Effector CD8-positive, alpha-beta T cell (primary cell): ENCODE measurements around the gene CDK2AP2.
"Not testable (repeated sequence)": the region's sequence is repeated elsewhere in the genome, so short reads cannot be mapped to it uniquely, and the experiment has no call there.

Experiments used
- DNase-seq: peaks from one replicate; lab custom pipeline; 2025; lab: John Stamatoyannopoulos, UW
- total RNA-seq, 4 experiments: gene quantifications; one replicate each; lab custom pipeline; 2026; lab: John Stamatoyannopoulos, UW

The CDK2AP2 gene, protein sequence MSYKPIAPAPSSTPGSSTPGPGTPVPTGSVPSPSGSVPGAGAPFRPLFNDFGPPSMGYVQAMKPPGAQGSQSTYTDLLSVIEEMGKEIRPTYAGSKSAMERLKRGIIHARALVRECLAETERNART
- 39.5 to 65.8 (median 55.6) reads per million in 4 experiments for total RNA-seq

GRCh38 chr11:67507864-67508485 is at the start of gene CDK2AP2:
Gene CDK2AP2 (minus strand): TSS chr11:67508162. CDS start chr11:67508082, 80 bp downstream.
- peak; percentile 94 for DNase-seq

DNA sequence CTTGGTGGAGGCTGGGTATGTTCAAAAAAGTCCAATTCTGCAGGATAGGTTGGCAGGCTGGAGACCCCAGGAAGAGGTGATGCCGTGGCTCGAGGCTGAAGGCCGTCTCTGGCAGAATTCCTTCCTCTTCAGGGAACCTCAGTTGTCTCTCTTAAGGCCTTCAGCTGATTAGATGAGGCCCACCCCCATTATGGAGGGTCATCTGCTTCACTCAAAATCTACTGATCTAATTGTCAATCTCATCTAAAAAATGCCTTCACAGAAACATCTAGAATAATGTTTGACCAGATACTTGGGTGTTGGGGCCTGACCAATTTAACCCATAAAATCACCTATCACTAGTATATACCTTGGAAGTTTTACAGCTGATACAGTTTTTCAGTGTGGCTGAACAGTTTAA is 48.3 kb upstream of the CDK2AP2 start:
- DNase-seq = no peak

DNA sequence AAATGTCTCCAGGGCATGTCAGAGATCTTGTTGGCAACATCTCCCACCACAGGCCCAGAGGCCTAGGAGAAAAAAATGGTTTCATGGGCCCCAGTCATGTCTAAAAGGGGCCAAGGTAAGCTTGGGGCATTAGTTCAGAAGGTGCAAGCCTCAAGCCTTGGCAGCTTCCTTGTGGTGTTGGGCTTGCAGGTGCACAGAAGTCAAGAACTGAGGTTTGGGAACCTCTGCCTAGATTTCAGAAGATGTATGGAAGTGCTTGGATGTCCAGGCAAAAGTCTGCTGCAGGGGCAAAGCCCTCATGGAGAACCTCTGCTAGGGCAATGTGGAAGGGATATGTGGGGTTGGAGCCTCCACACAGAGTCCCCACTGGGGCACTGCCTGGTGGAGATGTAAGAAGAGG is 43.7 kb upstream of the CDK2AP2 start:
- not testable (repeated sequence) for DNase-seq

DNA sequence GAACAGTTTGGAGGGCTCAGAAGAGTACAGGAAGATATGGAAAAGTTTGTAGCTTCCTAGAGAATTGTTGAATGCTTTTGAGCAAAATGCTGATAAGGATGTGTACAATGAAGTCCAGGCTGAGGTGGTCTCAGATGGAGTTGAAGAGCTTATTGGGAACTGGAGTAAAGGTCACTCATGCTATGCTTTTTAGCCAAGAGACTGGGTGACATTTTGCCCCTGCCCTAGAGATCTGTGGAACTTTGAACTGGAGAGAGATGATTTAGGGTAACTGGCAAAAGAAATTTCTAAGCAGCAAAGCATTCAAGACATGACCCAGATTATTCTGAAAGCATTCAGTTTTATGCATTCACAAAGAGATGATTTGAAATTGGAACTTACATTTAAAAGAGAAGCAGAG is 43.2 kb upstream of the CDK2AP2 start:
- DNase-seq = no peak

- no peak for DNase-seq
Observed at GRCh38 chr11:67548555-67549110, 40.7 kb upstream of the CDK2AP2 start.

DNA sequence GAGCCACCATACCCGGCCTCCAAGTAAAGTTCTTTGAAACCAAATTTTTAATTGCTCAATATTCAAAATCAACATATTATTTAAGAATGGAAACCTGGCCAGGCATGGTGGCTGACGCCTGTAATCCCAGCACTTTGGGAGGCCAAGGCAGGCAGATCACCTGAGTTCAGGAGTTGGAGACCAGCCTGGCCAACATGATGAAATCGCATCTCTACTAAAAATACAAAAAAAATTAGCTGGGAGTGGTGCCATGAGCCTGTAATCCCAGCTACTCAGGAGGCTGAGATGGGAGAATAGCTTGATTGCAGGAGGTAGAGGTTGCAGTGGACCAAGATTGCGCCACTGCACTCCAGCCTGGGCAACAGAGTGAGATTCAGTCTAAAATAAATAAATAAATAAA is 40.1 kb upstream of the CDK2AP2 start:
- not testable (repeated sequence) for DNase-seq

- no peak for DNase-seq
Observed at GRCh38 chr11:67545280-67545679, 37.3 kb upstream of the CDK2AP2 start.

DNA sequence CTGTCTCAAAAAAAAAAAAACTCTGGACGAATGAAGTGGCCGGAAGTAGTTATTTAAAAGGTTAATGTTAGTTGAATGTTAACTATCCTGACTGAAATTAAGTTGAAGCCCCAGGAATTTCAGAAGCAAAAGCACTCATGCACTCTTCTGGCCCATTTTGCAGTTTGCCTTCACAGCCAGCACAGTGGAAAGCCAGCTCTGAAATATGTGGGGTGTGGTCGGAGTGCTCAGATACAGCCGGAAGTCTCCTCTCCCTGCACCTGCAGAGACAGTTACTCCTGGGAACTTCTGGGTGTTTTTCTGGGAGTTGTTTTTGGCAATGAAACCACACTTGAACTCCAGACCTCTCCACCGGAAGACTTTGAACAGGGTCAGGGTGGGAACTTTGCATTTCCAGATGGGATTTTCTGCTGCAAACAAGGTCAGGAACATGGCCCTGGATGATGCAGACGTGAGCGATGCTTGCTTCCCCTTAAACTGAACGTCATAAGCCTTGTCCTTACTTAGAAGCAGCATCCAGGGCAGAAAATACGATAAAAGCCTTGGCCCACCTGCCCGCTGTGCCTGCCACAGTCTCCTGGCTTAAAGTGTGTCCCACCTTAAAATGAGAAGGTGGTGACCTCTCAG is 36.8 kb upstream of the CDK2AP2 start:
- DNase-seq = no peak

- DNase-seq = no peak
Observed at GRCh38 chr11:67543585-67543984, 35.6 kb upstream of the CDK2AP2 start.

DNA sequence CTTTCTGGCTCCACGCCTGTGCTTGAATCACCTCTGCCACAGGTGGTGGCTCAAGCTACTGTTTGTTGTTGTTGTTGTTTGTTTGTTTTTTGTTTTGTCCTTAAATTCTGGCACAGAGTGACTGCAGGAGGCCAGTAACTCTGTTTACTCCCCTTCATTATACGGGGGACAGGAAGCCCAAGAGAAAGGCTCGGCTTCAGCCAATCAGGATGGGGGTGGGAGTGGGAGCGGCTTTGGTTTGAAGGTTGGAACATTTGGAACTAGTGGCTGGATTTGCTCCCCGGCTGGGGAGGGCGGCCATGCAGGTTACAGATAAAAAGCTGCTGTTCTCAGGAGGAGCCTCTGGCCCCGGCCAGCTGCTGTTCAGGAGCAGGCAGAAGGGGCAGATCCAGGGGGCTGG is 35.0 kb upstream of the CDK2AP2 start:
- DNase-seq = no peak

DNA sequence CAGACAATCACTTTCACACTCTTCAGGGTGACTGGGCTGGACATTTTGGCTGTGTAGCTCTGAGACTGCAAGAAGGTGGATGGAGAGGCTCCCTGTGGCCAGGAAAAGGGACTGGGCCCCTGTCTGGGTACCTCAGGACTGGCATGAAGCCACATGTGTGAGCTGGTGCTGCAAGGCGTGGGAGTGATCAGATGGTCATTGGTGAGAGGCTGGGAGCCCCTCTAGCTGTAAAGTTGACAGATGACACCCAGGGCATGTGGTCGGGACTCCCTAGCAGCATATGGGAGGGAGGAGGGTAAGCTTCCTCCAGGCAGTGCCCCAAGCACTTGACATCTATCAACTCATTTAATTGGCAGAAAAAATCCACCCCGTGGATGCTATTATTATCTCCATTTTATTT is 34.2 kb upstream of the CDK2AP2 start:
- DNase-seq = no peak

- no peak for DNase-seq
Observed at GRCh38 chr11:67541198-67541597, 33.2 kb upstream of the CDK2AP2 start.

DNA sequence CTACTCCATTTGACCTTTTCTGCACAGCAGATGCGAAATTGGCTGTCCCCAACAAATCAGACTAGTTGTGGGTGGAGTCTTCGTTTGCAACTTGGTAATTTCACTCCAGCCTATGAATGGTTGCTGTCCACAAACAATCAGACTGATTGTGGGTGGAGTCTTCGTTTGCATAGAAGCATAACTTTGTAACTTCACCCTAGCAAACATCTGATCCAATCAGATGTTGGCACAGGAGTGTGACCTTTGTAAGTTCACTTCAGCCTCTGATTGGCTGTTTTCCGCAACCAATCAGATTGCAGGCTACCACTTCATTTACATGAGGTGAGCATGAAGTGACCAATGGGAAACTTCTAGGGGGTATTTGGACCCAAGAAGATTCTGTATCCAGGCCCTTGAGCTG is 31.6 kb upstream of the CDK2AP2 start:
- DNase-seq = no peak

DNA sequence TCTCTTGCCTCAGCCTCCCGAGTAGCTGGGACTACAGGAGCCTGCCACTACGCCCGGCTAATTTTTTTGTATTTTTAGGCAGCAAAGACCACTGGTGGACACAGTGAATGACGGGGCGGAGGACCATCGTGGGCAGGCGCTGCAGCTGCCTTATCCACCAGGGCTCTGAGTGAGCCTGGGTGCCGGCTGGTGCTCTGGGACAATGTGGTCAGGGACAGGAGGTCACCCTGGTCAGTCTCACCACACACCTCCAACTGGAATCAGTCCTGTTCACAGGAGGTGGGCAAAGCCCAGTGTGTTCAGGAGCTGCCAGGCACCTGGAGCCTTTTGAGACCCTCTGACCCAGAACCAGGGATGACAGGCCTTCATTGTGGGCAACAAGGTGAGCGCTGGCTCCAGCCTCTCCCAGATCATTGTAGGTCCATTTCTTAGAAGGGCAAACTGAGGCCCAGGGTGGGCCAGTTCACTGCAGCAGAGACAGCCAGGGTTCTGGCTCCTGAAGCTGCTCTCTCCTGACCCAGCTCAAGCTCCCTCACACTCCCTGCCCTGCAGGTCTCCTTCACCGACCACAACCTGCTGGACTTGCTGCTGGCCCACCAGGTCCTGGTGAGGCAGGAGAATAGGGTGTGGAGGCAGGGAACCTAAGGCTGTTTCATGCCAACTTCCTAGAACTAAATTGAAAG is 31.0 kb upstream of the CDK2AP2 start:
- DNase-seq = no peak

GRCh38 chr11:67538306-67538705 is 30.3 kb upstream of the CDK2AP2 start:
- DNase-seq = no peak

GRCh38 chr11:67535561-67535960 is 27.6 kb upstream of the CDK2AP2 start:
- DNase-seq = no peak

- DNase-seq = no peak
Observed at GRCh38 chr11:67534070-67534679, 26.2 kb upstream of the CDK2AP2 start.

DNA sequence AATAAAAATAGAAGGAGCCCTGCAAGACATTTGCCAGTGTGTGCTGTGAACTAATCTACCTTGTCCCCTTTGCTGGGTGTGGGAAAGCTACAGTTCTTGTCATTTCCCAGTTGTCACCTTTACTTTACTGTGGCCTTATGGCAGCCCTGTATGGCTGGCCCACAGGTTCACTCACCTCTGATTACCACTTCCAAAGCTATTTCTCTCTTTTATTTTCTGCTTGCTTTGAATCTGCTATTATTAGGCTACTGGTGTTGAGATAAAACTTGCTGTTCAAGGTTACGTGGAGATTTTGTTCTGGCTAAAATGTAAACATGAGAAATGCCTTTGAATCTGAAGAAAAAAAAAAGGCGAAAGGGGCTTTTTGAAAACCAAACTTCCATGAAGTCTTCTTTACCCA is 24.9 kb upstream of the CDK2AP2 start:
- no peak for DNase-seq

DNA sequence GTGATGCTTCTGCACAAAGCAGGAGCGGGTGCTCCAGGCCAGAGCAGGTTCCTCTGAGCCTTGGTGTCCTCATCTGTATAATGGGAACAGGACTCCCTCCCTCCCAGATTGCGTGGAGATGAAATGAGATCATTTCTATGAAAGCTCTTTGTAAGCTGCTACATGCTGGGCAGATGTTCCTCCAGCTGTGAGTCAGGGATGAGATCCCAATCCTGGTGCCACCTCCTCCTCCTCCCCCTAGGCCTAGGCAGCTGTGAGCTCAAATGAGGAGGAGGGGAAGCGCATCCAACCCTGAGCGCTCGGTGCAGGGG is 22.3 kb upstream of the CDK2AP2 start:
- no peak for DNase-seq

- DNase-seq = no peak
Observed at GRCh38 chr11:67528376-67528775, 20.4 kb upstream of the CDK2AP2 start.

DNA sequence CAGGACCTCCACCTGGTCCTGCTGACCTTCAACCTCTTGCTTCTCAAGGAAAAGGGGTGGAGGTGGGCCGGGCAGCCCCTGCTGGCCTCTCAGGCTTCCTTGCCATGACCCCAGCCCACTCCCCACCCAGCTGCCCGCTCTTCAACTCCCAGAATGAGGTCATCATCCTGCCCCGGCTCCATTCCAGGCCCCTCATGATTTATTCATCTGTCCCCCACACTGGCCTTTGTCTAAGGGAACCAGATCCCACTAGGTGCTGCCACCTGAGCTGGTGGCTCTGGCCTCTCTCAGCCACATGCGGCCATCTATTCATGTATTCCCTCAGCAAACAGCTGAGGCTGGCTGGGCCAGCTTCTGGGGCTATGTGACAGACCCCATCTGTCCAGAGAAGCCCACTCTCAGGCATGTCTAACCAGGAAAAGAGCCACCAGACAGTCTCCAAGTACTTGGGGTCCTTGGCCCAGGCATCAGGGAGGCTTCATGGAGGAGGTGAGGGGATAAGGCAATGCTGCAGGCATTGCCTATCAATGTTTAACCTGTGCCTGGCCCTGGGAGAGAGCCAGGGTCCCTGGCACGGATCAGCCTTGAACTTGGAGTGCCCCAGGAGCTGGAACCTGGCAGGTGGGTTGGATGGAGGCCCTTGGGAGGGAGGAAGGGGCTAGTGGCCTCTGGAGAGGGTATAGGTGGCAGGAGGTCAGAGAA is 17.5 kb upstream of the CDK2AP2 start:
- no peak for DNase-seq

DNA sequence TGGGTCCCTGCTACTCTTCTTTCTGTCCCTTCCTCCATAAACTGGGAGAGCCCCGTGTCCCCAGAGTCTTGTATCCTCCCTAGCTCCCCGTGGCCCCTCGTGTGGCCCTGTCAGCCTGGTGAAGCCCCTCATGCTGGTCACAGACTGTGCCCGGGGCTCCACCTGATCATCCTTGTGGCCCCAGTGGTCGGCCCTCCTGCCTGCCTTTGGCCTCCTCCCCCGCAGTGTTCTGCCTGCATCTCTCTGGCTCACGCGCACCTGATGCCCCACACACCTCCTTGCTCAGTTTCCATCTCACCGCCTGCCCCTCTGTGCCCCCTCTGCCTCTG is 16.5 kb upstream of the CDK2AP2 start:
- no peak for DNase-seq
